Mammary epithelial cell (primary cell): ENCODE results near the gene TYMS.

Experiments
- CTCF ChIP-seq, 2 donors: IDR thresholded peaks in 1 of 2; conservative IDR thresholded peaks in 1 of 2; 2 replicates each; pipeline ENCODE4 v1.5.1; 2011 to 2012; ENCODE audit warnings: inconsistent platforms in 2 of 2, low read length in 2 of 2, mild to moderate bottlenecking in 2 of 2, control low read depth in 1 of 2, low read depth in 1 of 2; ENCODE audit not compliant: insufficient read depth in 1 of 2; ENCODE audit errors: extremely low read depth in 1 of 2
- EZH2 ChIP-seq: IDR thresholded peaks from 2 replicates; pipeline ENCODE4 v1.6.1; 2012; ENCODE audit warnings: low read length, inconsistent platforms, borderline replicate concordance

DNA sequence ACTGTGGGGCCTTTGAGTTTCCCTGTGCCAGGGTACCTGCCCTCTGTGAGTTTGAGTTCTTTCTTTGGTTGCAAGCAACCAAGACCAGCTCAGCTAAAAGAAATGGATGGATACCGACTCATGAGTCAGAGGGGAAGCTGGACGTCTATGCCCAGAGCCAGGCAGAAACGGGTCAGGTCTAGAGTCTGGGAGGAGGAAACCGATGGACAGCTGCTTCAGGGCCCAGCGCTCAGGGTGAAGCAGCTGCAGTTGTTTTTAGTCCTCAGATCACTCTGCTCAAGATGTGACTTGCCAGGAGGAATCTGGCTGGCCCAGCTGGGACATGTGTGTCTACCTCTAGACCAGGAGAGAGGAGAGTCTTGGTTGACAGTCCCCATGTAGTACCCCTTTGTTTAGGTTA lies 10.1 kb upstream of the TYMS start:
- TF ChIP-seq CTCF (conservative IDR thresholded peaks at IDR 0.05 in 1 of 2, IDR thresholded peaks at IDR 0.05 in 1 of 2; ENCODE audit: extremely low read depth in 1 of 2, insufficient read depth in 1 of 2, low read depth in 1 of 2, low read length in 2 of 2): no peak
- no peak for TF ChIP-seq EZH2
